Forelimb muscle (tissue), 1 donor: ENCODE results near the gene CTNND1. TPM values are rescaled to one million over a fixed set of nuclear protein-coding genes. Genes with fewer than 3 reads are reported as not detected.
"Not testable (repeated sequence)": the region's sequence is repeated elsewhere in the genome, so short reads cannot be mapped to it uniquely, and the experiment has no call there.

ENCODE experiments used
- DNase-seq: peaks from one replicate; pipeline ENCODE4 v3.0.0-alpha.2; 2013; ENCODE audit warnings: low read depth
- polyA plus RNA-seq: library from polyadenylated mRNA; unstranded; fragments of 120-200 nt; gene quantifications from one replicate; pipeline ENCODE4 v1.2.1, GENCODE V29; 2013; ENCODE audit not compliant: insufficient read length

CTNND1 gene
- polyA plus RNA-seq, 1 donor: 131 TPM

DNA sequence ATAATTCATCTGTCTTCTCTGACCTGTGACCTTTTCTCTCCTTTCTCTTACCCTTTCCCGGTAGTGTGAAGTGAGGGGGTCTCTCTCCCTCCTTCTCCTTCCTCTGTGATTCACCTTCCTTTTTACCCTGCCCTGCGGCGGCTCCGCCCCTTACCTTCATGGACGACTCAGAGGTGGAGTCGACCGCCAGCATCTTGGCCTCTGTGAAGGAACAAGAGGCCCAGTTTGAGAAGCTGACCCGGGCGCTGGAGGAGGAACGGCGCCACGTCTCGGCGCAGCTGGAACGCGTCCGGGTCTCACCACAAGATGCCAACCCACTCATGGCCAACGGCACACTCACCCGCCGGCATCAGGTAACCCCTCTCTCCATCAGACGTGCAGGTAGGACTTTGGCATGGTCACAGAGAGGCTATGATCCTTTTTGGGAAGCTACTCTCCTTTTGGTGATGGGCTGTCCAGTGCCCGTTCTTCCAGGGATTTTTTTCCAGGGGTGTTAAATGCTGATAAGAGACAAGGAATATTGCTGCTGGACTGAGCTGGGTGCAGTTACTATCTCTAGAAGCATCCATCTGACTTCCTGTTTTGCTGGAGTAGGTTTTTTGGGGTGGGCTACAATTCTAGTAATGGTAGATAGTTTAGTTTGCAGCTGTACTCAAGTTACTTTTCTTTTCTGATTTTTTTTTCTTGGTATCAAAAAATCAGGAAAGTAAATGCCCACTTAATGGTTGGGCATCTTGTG is 29.9 kb downstream of the CTNND1 start:
- DNase-seq: no peak

GRCh38 chr11:57792060-57792541 is 30.5 kb downstream of the CTNND1 start:
- DNase-seq: no peak

DNA sequence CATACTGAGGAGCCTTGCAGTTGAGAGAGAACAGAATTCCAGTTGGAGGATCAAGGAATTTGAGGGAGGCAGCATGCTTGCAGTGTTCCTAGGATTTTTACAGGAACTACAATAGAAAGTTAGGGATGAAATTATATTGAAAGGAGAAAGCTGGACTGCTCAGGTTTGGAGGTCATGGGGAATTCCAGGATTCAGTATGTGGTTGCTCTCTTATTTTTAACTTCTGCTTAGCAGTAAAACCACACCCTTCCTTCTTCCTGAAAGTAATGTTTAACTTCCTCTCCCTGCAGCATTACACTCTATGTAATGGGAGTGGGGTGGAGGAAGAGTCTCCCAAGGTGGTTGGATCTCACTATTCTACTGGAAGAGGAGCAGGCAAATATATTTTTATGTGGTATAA is 31.3 kb downstream of the CTNND1 start:
- DNase-seq: no peak

- no peak for DNase-seq
Observed at GRCh38 chr11:57793351-57794115, 31.9 kb downstream of the CTNND1 start.

DNA sequence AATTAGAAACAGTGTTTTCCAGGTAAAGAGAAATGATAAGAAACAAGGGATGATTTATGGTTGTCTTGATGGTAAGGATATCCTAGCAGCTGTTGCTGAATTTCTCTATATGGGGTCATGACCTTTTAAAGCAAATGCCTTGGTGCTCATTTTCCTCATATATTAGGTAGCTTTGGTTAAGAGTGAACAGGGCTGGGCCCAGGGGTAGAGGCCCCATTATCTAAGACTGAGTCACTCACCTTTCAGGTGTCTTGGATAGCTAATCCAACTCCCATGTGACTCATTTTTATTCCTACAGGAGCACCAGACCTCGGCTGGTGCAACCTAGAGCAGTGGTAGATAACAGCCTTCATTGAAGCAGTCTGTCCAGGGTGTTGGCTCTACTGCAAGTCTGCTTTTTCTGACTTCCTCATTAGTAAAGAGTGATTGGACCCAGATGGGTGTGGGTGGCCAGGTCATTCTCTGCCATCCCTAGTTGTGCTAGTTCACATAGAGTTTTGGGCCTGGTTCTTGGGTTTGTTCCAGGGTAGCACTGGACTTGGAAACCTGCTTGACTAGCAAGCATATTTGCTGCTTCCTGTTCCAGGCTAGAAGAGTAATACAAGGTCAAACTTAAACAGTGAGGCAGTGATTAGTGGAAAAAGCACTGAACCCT is 37.4 kb downstream of the CTNND1 start:
- DNase-seq: no peak

DNA sequence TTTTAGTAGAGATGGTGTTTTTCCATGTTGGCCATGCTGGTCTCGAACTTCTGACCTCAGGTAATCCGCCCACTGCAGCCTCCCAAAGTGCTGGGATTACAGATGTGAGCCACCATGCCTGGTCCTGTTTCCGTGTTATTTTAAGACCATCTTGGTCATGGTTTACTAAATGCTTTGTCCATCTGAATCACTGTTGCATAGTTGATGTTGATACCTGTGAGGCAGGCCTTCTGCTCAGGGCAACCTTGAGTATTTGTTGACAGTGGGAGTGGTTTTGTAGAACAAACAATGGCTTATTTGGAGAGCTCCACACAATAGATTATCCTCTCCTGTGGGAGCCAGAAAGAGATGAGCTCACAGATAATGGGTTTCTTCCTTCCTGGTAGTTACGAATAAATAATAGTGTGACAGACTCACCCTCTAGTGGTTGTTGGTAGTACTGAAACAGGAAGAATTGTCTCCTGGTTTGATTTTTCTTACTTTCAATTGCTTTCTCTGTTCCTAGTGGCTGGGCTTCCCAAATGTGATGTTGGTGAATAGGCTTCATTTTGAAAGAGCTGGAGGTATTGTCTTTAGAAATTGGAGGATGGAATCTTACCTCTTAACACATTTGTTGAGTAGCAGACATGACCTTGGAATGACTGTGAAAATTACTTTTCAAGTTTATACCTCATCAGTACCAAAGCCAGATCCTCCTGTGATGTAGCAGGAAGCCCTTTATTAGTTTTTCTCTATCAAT is 39.0 kb downstream of the CTNND1 start:
- peak; percentile 56 for DNase-seq

- DNase-seq: no peak
Observed at GRCh38 chr11:57801183-57801485, 39.5 kb downstream of the CTNND1 start.

DNA sequence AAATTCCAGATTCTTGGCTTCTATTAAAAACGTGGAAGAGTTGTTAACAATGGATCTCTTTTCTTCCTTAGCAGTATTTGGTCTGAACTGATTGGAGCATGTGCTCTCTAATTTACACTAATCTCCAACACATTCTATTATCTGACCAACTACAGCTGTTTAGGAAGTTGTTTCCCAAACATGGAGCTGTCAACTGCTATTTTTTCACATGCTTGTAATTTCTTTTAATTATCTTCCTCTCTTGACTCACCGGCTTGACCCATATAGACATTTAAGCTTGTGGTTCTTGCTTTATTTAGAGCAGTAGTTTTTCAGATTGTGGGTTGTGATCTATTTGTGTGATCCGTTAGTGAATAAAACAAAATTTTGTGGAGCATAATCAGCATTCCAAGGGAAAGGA is 40.8 kb downstream of the CTNND1 start:
- no peak for DNase-seq

- DNase-seq: no peak
Observed at GRCh38 chr11:57804466-57804865, 42.9 kb downstream of the CTNND1 start.

- DNase-seq: no peak
Observed at GRCh38 chr11:57805780-57806179, 44.2 kb downstream of the CTNND1 start.

DNA sequence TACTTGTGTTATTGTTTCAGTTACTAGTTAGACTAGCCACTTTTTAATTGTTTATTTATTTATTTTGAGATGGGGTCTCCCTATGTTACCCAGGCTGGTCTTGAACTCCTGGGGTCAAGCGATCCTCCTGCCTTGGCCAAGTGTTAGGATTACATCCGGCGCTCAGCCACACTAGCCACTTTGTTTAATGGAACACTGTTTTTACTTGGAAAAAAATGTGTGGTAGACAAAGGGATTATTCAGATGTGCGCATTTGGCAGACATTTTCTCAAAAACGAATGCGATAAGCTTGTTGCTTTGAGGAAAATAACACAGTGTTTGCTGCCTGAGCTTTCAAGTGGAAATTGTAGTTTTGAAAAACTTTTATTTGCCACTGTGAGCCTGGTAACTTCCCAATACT is 51.0 kb downstream of the CTNND1 start:
- no peak for DNase-seq

DNA sequence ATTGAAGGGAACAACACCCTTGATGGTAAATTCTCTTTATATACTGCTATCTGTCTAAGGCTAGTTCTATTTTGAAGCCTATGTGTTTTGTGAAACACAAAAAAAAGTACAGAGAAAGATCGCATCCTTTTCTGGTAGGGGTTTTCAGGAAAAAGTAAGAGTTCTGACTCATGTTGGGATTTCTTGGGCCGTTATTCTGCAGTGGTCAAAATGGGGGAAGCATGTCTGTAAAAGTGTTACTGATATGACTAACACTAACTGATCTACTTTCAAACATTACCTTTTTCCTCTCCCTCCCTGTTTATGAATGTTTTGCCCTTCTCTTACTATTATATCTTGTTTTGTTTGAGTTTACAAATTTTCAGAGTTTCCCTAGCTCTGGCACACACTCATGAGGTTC is 53.9 kb downstream of the CTNND1 start:
- no peak for DNase-seq

- no peak for DNase-seq
Observed at GRCh38 chr11:57815877-57816276, 54.3 kb downstream of the CTNND1 start.

- DNase-seq: no peak
Observed at GRCh38 chr11:57818812-57819211, 57.2 kb downstream of the CTNND1 start.

DNA sequence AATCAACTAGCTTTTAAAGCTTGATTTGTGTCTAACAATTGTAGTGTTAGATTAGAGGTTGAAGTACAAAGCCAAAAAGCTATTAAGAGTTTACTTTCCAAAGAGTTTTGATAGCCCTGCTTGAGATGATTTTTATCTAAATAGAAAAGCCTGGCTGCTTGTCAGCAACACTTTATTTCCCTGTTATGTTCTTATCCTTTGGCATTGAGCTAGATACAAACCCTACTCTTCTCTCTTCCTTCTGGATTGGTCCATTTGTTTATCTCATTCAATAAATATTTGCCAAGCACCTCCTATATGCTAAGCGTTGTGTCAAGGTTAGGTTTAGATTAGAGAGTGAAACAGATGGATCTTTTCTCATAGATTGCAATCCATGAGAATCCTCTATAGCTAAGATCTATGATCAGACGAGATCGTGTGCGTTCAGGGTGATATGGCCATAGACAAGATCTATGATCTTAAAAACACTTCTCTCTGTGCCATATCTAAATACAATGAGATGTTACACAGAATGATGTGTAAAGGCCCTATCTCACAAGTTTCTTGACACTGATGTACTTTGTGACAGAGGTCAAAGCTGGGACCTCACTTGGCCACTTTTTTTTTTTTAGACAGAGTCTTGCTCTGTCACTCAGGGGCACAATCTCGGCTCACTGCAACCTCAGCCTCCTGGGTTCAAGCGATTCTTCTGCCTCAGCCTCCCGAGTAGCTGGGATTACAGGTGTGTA is 57.8 kb downstream of the CTNND1 start:
- no peak for DNase-seq

DNA sequence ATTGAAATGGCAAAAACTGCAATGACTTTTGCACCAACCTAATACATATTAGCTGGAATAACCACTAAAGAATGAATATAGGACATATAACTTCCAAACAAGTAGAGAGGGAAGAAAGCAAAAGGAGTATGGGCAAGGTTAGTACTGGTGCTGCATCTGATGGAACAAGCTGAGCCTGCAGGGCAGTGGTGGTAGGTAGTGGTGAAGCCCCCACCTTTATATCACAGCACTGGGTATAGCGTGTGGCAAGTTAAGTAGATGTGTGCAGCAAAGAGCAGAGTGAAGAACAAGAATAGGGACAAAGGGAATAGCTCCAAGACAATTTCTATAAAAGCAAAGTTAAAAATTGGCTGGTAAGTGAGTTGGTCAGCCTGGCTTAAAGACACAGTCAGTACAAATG is 62.3 kb downstream of the CTNND1 start:
- no peak for DNase-seq

- DNase-seq: no peak
Observed at GRCh38 chr11:57834852-57835251, 73.2 kb downstream of the CTNND1 start.

GRCh38 chr11:57838609-57839008 is 77.0 kb downstream of the CTNND1 start:
- DNase-seq: not testable (repeated sequence)

GRCh38 chr11:57842873-57843272 is 81.3 kb downstream of the CTNND1 start:
- DNase-seq: no peak

- no peak for DNase-seq
Observed at GRCh38 chr11:57867966-57868365, 106.4 kb downstream of the CTNND1 start.

GRCh38 chr11:57868491-57868890 is 106.9 kb downstream of the CTNND1 start:
- no peak for DNase-seq
